Esophagus muscularis mucosa (tissue), 4 donors: ENCODE measurements around the gene CDHR2.

ENCODE experiments used
- CTCF ChIP-seq, 3 experiments: fragments of 200-600 bp in 2 of 3; fragments of 450-650 bp in 1 of 3; sonication (generic) in 2 of 3; IDR thresholded peaks; one replicate each; pipeline ENCODE4 v1.5.1; 2017 to 2019; ENCODE audit warnings: antibody characterized with exemption in 3 of 3, mild to moderate bottlenecking in 2 of 3, moderate library complexity in 1 of 3
- EP300 ChIP-seq: sonication (generic); formaldehyde crosslinking; IDR thresholded peaks from one replicate; pipeline ENCODE4 v1.6.1; 2017; ENCODE audit warnings: antibody characterized with exemption
- POLR2A ChIP-seq: fragments of 450-650 bp; IDR thresholded peaks from one replicate; pipeline ENCODE4 v1.6.1; 2017; ENCODE audit warnings: antibody characterized with exemption, moderate library complexity, mild to moderate bottlenecking, low read depth
- POLR2AphosphoS5 ChIP-seq, 2 donors: sonication (generic); formaldehyde crosslinking; IDR thresholded peaks; one replicate each; pipeline ENCODE4 v1.6.1; 2017; ENCODE audit warnings: antibody characterized with exemption in 2 of 2

GRCh38 chr5:176624938-176625337 lies 75.8 kb downstream of the CDHR2 start:
- TF ChIP-seq CTCF (IDR thresholded peaks at IDR 0.05) (no peak), EP300 (no peak), POLR2AphosphoS5 (IDR thresholded peaks at IDR 0.05) (no peak), POLR2A (no peak)
